ENCODE data around the gene CDC20.

DNA sequence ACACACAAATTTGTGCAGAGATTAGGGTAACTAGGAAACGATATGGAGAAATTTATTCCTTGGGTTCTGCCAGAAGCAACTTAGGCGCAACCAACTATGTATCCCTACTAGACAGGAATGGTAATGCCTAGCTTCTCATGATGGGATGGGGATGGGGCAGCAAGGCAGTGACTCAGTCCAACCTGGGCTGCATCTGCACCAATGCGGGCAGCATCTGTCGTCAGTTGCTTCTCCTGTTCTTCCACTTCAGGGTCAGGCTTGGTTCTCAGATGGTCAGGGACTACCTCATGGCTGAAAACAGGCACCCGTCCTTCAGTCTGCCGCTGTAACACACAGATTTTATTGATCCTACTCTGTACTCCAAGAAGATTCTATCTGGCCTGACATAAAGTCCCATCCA lies 27.9 kb downstream of the CDC20 start:
- TF ChIP-seq CTCF (IDR thresholded peaks at IDR 0.05; ENCODE audit: low read depth, low read length, poor library complexity, severe bottlenecking): no peak
- no peak for TF ChIP-seq EZH2phosphoT487 (IDR thresholded peaks at IDR 0.05; ENCODE audit: borderline replicate concordance, low read length)
